Amygdala (tissue), 56 donors: Measurements from ENCODE around the gene ZFP2.

Experiments used
- DNase-seq, 56 donors: peaks; one replicate each; lab custom pipeline; 2025; lab: John Stamatoyannopoulos, UW

Gene ZFP2

GRCh38 chr5:178965465-178966055 lies 69.8 kb downstream of the ZFP2 start:
- DNase-seq, result no peak

- no peak for DNase-seq
Observed at GRCh38 chr5:178981381-178981780, 85.7 kb downstream of the ZFP2 start.
